Measurements from ENCODE around the gene KCND3.

GRCh38 chr1:111725192-111725591 is 264.3 kb downstream of the KCND3 start:
- TF ChIP-seq, protein P1, sequence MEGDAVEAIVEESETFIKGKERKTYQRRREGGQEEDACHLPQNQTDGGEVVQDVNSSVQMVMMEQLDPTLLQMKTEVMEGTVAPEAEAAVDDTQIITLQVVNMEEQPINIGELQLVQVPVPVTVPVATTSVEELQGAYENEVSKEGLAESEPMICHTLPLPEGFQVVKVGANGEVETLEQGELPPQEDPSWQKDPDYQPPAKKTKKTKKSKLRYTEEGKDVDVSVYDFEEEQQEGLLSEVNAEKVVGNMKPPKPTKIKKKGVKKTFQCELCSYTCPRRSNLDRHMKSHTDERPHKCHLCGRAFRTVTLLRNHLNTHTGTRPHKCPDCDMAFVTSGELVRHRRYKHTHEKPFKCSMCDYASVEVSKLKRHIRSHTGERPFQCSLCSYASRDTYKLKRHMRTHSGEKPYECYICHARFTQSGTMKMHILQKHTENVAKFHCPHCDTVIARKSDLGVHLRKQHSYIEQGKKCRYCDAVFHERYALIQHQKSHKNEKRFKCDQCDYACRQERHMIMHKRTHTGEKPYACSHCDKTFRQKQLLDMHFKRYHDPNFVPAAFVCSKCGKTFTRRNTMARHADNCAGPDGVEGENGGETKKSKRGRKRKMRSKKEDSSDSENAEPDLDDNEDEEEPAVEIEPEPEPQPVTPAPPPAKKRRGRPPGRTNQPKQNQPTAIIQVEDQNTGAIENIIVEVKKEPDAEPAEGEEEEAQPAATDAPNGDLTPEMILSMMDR (IDR thresholded peaks at IDR 0.05): no peak
- TF ChIP-seq ZFX (IDR thresholded peaks at IDR 0.05; ENCODE audit: borderline replicate concordance): no peak

Measured in 22Rv1 (cell line).